HEK293 (cell line): ENCODE data around the gene DOCK9.

Experiments used
- CTCF ChIA-PET: fragments of 350-600 bp; formaldehyde crosslinking; extraction: SDS; loops from one replicate; lab custom pipeline; 2021; ENCODE audit warnings: antibody characterized with exemption; lab: Yijun Ruan, JAX
- POLR2A ChIA-PET: fragments of 300-600 bp; formaldehyde crosslinking; extraction: SDS; loops from one replicate; lab custom pipeline; 2020; ENCODE audit warnings: antibody characterized with exemption, inconsistent platforms; lab: Yijun Ruan, JAX
- H3K27ac ChIP-seq: fragments of 200-500 bp; sonication (Bioruptor generic); 2 replicates; pipeline ENCODE4 v1.5.1; 2014; ENCODE audit warnings: low read depth, low read length, control low read depth, inconsistent platforms; ENCODE audit errors: extremely low read depth
- H3K36me3 ChIP-seq, 2 experiments: fragments of 200-500 bp in 1 of 2; sonication (Bioruptor generic) in 1 of 2; 1 replicate in 1 of 2; 2 replicates in 1 of 2; pipeline ENCODE4 v1.5.1; 2014 to 2017; ENCODE audit warnings: inconsistent platforms in 2 of 2, low read length in 2 of 2; ENCODE audit not compliant: control insufficient read depth in 2 of 2, insufficient read depth in 1 of 2
- H3K4me1 ChIP-seq: fragments of 200-500 bp; sonication (Bioruptor generic); 2 replicates; pipeline ENCODE4 v1.5.1; 2014; ENCODE audit warnings: mild to moderate bottlenecking, low read length, inconsistent platforms; ENCODE audit not compliant: control insufficient read depth, insufficient read depth
- H3K4me3 ChIP-seq: 2 replicates; pipeline ENCODE4 v1.5.1; 2011; ENCODE audit warnings: low read depth, mild to moderate bottlenecking, control low read depth, low read length, moderate library complexity
- H3K9me3 ChIP-seq: fragments of 200-500 bp; sonication (Bioruptor generic); 2 replicates; pipeline ENCODE4 v1.5.1; 2014; ENCODE audit warnings: low read depth, low read length, inconsistent platforms; ENCODE audit not compliant: control insufficient read depth, insufficient read depth
- GLIS1 ChIP-seq: fragments of 450-650 bp; formaldehyde crosslinking; IDR thresholded peaks from 2 replicates; pipeline ENCODE4 v1.5.1; 2016; ENCODE audit warnings: missing biosample characterization, missing genetic modification characterization
- HOXC10 ChIP-seq: sonication (generic); formaldehyde crosslinking; IDR thresholded peaks from 2 replicates; pipeline ENCODE4 v1.8.1; 2023; ENCODE audit warnings: mild to moderate bottlenecking, missing genetic modification reagents
- ZBTB20 ChIP-seq: fragments of 450-650 bp; formaldehyde crosslinking; IDR thresholded peaks from 2 replicates; pipeline ENCODE4 v1.5.1; 2016; ENCODE audit warnings: missing biosample characterization, missing genetic modification characterization
- ZFP41 ChIP-seq: fragments of 450-650 bp; formaldehyde crosslinking; IDR thresholded peaks from 2 replicates; pipeline ENCODE4 v1.5.1; 2016; ENCODE audit warnings: missing biosample characterization, missing genetic modification characterization, borderline replicate concordance
- ZNF114 ChIP-seq: fragments of 450-650 bp; formaldehyde crosslinking; IDR thresholded peaks from 2 replicates; pipeline ENCODE4 v1.5.0; 2017; ENCODE audit warnings: missing biosample characterization, missing genetic modification characterization
- ZNF138 ChIP-seq: fragments of 450-650 bp; formaldehyde crosslinking; IDR thresholded peaks from 2 replicates; pipeline ENCODE4 v1.5.1; 2016; ENCODE audit warnings: missing biosample characterization, missing genetic modification characterization, borderline replicate concordance
- ZNF274 ChIP-seq, 2 experiments: fragments of 200-500 bp in 1 of 2; fragments of 450-650 bp in 1 of 2; sonication (Bioruptor generic) in 1 of 2; formaldehyde crosslinking in 1 of 2; IDR thresholded peaks; 2 replicates each; pipeline versions ENCODE4 v1.5.1 to v1.6.1; 2014 to 2016; ENCODE audit warnings: borderline replicate concordance in 1 of 2, inconsistent platforms in 1 of 2, low read length in 1 of 2, missing biosample characterization in 1 of 2, missing genetic modification characterization in 1 of 2
- ZNF302 ChIP-seq: fragments of 450-650 bp; formaldehyde crosslinking; IDR thresholded peaks from 2 replicates; pipeline ENCODE4 v1.5.1; 2016; ENCODE audit warnings: missing biosample characterization, missing genetic modification characterization, low read depth
- ZNF37A ChIP-seq: fragments of 450-650 bp; IDR thresholded peaks from 2 replicates; pipeline ENCODE4 v1.5.1; 2018; ENCODE audit warnings: missing biosample characterization, missing genetic modification characterization
- ZNF416 ChIP-seq: fragments of 450-650 bp; formaldehyde crosslinking; IDR thresholded peaks from 2 replicates; pipeline ENCODE4 v1.5.1; 2016; ENCODE audit warnings: missing biosample characterization, missing genetic modification characterization
- ZNF423 ChIP-seq: fragments of 450-650 bp; formaldehyde crosslinking; IDR thresholded peaks from 2 replicates; pipeline ENCODE4 v1.5.1; 2016; ENCODE audit warnings: missing biosample characterization, missing genetic modification characterization
- ZNF501 ChIP-seq: fragments of 450-650 bp; formaldehyde crosslinking; IDR thresholded peaks from 2 replicates; pipeline ENCODE4 v1.5.1; 2016; ENCODE audit warnings: missing biosample characterization, missing genetic modification characterization
- ZNF621 ChIP-seq: fragments of 450-650 bp; formaldehyde crosslinking; IDR thresholded peaks from 2 replicates; pipeline ENCODE4 v1.5.1; 2017; ENCODE audit warnings: missing biosample characterization, missing genetic modification characterization
- ZNF843 ChIP-seq: fragments of 450-650 bp; formaldehyde crosslinking; IDR thresholded peaks from 2 replicates; pipeline ENCODE4 v1.5.1; 2016; ENCODE audit warnings: missing biosample characterization, missing genetic modification characterization
- ZSCAN30 ChIP-seq: fragments of 450-650 bp; IDR thresholded peaks from 2 replicates; pipeline ENCODE4 v1.5.1; 2018; ENCODE audit warnings: missing biosample characterization, mild to moderate bottlenecking, missing genetic modification characterization, moderate library complexity
- TF ChIP-seq, protein P1 (sequence below): fragments of 450-650 bp; formaldehyde crosslinking; IDR thresholded peaks from 2 replicates; pipeline ENCODE4 v1.5.1; 2016; ENCODE audit warnings: missing biosample characterization, missing genetic modification characterization
- TF ChIP-seq, protein P2 (sequence below): fragments of 450-650 bp; formaldehyde crosslinking; IDR thresholded peaks from 2 replicates; pipeline ENCODE4 v1.5.1; 2016; ENCODE audit warnings: missing biosample characterization, missing genetic modification characterization, borderline replicate concordance
- TF ChIP-seq, protein P3 (sequence below): fragments of 450-650 bp; formaldehyde crosslinking; IDR thresholded peaks from 2 replicates; pipeline ENCODE4 v1.5.1; 2016; ENCODE audit warnings: missing biosample characterization, missing genetic modification characterization
- TF ChIP-seq, protein P4 (sequence below): fragments of 450-650 bp; formaldehyde crosslinking; IDR thresholded peaks from 2 replicates; pipeline ENCODE4 v1.5.1; 2016; ENCODE audit warnings: missing biosample characterization, missing genetic modification characterization

Gene DOCK9

DNA sequence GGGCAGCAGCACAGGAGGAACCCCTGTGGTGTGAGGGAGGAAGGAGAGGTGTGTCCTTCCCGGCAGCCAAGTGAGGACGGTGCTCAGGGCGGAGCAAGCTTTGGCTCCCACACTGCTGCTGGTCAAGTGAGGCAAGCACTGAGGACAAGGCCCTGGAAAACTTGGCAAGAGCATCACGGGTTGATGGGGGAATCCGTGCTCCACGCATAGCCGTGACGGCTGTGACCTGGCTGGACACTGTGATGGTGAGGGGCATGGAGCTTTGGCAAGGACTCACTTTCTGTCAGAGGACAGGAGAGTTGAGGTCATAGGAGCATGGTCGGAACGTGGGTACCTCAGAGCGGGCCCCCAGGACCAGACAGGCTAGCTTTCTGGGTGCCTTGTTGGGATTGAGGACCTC, 196.4 kb downstream of the DOCK9 start:
- TF ChIP-seq, protein P1, sequence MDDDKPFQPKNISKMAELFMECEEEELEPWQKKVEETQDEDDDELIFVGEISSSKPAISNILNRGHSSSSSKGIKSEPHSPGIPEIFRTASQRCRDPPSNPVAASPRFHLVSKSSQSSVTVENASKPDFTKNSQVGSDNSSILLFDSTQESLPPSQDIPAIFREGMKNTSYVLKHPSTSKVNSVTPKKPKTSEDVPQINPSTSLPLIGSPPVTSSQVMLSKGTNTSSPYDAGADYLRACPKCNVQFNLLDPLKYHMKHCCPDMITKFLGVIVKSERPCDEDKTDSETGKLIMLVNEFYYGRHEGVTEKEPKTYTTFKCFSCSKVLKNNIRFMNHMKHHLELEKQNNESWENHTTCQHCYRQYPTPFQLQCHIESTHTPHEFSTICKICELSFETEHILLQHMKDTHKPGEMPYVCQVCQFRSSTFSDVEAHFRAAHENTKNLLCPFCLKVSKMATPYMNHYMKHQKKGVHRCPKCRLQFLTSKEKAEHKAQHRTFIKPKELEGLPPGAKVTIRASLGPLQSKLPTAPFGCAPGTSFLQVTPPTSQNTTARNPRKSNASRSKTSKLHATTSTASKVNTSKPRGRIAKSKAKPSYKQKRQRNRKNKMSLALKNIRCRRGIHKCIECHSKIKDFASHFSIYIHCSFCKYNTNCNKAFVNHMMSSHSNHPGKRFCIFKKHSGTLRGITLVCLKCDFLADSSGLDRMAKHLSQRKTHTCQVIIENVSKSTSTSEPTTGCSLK: no peak
- TF ChIP-seq ZNF423 (tag by site-specific recombination) (no peak), ZSCAN30 (tag by site-specific recombination) (no peak), ZNF416 (tag by site-specific recombination) (no peak), GLIS1 (tag by site-specific recombination) (no peak), ZNF37A (tag by site-specific recombination) (no peak), HOXC10 (CRISPR knock-in tag) (no peak), ZFP41 (tag by site-specific recombination) (no peak), ZNF843 (no peak), ZBTB20 (tag by site-specific recombination) (no peak), ZNF621 (tag by site-specific recombination) (no peak), ZNF114 (no peak), ZNF302 (tag by site-specific recombination) (no peak), ZNF138 (tag by site-specific recombination) (no peak), ZNF274 (IDR thresholded peaks at IDR 0.05; ENCODE audit: low read length) (no peak), ZNF274 (tag by site-specific recombination; IDR thresholded peaks at IDR 0.05; ENCODE audit: borderline replicate concordance) (no peak), ZNF501 (tag by site-specific recombination) (no peak)
- TF ChIP-seq, protein P2, sequence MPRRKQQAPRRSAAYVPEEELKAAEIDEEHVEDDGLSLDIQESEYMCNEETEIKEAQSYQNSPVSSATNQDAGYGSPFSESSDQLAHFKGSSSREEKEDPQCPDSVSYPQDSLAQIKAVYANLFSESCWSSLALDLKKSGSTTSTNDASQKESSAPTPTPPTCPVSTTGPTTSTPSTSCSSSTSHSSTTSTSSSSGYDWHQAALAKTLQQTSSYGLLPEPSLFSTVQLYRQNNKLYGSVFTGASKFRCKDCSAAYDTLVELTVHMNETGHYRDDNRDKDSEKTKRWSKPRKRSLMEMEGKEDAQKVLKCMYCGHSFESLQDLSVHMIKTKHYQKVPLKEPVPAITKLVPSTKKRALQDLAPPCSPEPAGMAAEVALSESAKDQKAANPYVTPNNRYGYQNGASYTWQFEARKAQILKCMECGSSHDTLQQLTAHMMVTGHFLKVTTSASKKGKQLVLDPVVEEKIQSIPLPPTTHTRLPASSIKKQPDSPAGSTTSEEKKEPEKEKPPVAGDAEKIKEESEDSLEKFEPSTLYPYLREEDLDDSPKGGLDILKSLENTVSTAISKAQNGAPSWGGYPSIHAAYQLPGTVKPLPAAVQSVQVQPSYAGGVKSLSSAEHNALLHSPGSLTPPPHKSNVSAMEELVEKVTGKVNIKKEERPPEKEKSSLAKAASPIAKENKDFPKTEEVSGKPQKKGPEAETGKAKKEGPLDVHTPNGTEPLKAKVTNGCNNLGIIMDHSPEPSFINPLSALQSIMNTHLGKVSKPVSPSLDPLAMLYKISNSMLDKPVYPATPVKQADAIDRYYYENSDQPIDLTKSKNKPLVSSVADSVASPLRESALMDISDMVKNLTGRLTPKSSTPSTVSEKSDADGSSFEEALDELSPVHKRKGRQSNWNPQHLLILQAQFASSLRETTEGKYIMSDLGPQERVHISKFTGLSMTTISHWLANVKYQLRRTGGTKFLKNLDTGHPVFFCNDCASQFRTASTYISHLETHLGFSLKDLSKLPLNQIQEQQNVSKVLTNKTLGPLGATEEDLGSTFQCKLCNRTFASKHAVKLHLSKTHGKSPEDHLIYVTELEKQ (tag by site-specific recombination): no peak
- TF ChIP-seq, protein P3, sequence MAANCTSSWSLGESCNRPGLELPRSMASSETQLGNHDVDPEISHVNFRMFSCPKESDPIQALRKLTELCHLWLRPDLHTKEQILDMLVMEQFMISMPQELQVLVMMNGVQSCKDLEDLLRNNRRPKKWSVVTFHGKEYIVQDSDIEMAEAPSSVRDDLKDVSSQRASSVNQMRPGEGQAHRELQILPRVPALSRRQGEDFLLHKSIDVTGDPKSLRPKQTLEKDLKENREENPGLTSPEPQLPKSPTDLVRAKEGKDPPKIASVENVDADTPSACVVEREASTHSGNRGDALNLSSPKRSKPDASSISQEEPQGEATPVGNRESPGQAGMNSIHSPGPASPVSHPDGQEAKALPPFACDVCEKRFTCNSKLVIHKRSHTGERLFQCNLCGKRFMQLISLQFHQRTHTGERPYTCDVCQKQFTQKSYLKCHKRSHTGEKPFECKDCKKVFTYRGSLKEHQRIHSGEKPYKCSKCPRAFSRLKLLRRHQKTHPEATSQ (tag by site-specific recombination): no peak
- TF ChIP-seq, protein P4, sequence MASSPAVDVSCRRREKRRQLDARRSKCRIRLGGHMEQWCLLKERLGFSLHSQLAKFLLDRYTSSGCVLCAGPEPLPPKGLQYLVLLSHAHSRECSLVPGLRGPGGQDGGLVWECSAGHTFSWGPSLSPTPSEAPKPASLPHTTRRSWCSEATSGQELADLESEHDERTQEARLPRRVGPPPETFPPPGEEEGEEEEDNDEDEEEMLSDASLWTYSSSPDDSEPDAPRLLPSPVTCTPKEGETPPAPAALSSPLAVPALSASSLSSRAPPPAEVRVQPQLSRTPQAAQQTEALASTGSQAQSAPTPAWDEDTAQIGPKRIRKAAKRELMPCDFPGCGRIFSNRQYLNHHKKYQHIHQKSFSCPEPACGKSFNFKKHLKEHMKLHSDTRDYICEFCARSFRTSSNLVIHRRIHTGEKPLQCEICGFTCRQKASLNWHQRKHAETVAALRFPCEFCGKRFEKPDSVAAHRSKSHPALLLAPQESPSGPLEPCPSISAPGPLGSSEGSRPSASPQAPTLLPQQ: no peak
- H3K9me3 ChIP-seq: no peaks in the 10 kb centered on the region
- no peaks in the 10 kb centered on the region for H3K36me3 ChIP-seq
- H3K4me3 ChIP-seq: no peak overlapping the region
- H3K4me1 ChIP-seq: no peaks in the 10 kb centered on the region
- no peak overlapping the region for H3K27ac ChIP-seq
- ChIA-PET CTCF (no interaction called here), POLR2A (no interaction called here)
